WTC11 (cell line): ENCODE data around the gene CENATAC. TPM values are rescaled to one million over a fixed set of nuclear protein-coding genes. Genes with fewer than 3 reads are reported as not detected.

Source experiments
- ATAC-seq: fragments of 200-7000 bp; cut with Tn5 transposase; 2 replicates; pipeline ENCODE4 v1.10.0; 2021; ENCODE audit warnings: mild to moderate bottlenecking, moderate library complexity
- CTCF ChIA-PET: fragments of 300-600 bp; sonication (Branson Sonifier 250); formaldehyde crosslinking; loops from one replicate; lab custom pipeline; 2021; ENCODE audit warnings: antibody characterized with exemption; lab: Charles Lee
- POLR2A ChIA-PET: fragments of 350-600 bp; sonication (Branson Sonifier 250); formaldehyde crosslinking; loops from one replicate; lab custom pipeline; 2021; ENCODE audit warnings: antibody characterized with exemption; lab: Charles Lee
- DNase-seq: peaks from one replicate; pipeline ENCODE4 v3.0.0; 2021; ENCODE audit warnings: low spot score
- H3K27ac Mint-ChIP-seq: 2 replicates; pipeline ENCODE4 v1.8.0; 2021; ENCODE audit warnings: mixed read lengths
- H3K27me3 Mint-ChIP-seq: 2 replicates; pipeline ENCODE4 v1.8.0; 2021; ENCODE audit warnings: low read depth, mild to moderate bottlenecking, moderate library complexity, mixed read lengths
- H3K36me3 Mint-ChIP-seq: 2 replicates; pipeline ENCODE4 v1.8.0; 2021; ENCODE audit warnings: mixed read lengths
- H3K4me1 Mint-ChIP-seq: 2 replicates; pipeline ENCODE4 v1.8.0; 2022; ENCODE audit warnings: mixed read lengths
- H3K4me3 Mint-ChIP-seq: 2 replicates; pipeline ENCODE4 v1.8.0; 2021; ENCODE audit warnings: mild to moderate bottlenecking, moderate library complexity, mixed read lengths
- H3K9me3 Mint-ChIP-seq: 2 replicates; pipeline ENCODE4 v1.8.0; 2021; ENCODE audit warnings: mixed read lengths
- JAZF1 ChIP-seq: fragments of 250-450 bp; sonication (Bioruptor Pico); IDR thresholded peaks from 2 replicates; pipeline ENCODE4 v1.9.0; 2021; ENCODE audit warnings: moderate library complexity, mild to moderate bottlenecking, inconsistent platforms
- MXD4 ChIP-seq: fragments of 250-450 bp; sonication (Bioruptor Pico); IDR thresholded peaks from 2 replicates; pipeline ENCODE4 v1.8.0; 2021; ENCODE audit warnings: mild to moderate bottlenecking, moderate library complexity, borderline replicate concordance
- SOX15 ChIP-seq: fragments of 250-450 bp; sonication (Bioruptor Pico); IDR thresholded peaks from 2 replicates; pipeline ENCODE4 v1.9.0; 2021; ENCODE audit warnings: mild to moderate bottlenecking
- total RNA-seq: library from RNA; stranded (reverse); gene quantifications from 3 replicates; pipeline ENCODE4 v1.2.3, GENCODE V29; 2021
- TF ChIP-seq, protein P1 (sequence below): sonication (generic); formaldehyde crosslinking; IDR thresholded peaks from 2 replicates; pipeline ENCODE4 v1.8.1; 2023; ENCODE audit warnings: mild to moderate bottlenecking, missing genetic modification reagents, moderate library complexity
- TF ChIP-seq, protein P2 (sequence below): fragments of 250-450 bp; sonication (Bioruptor Pico); IDR thresholded peaks from 2 replicates; pipeline ENCODE4 v1.9.0; 2021; ENCODE audit warnings: mild to moderate bottlenecking
- TF ChIP-seq, protein P3 (sequence below): sonication (generic); formaldehyde crosslinking; IDR thresholded peaks from 2 replicates; pipeline ENCODE4 v1.8.0; 2022; ENCODE audit warnings: mild to moderate bottlenecking, missing genetic modification reagents
- TF ChIP-seq, protein P4 (sequence below): fragments of 250-450 bp; sonication (Bioruptor Pico); IDR thresholded peaks from 2 replicates; pipeline ENCODE4 v1.9.0; 2021; ENCODE audit warnings: moderate library complexity, mild to moderate bottlenecking, inconsistent platforms, borderline replicate concordance
- TF ChIP-seq, protein P5 (sequence below): fragments of 250-450 bp; sonication (Bioruptor Pico); IDR thresholded peaks from 2 replicates; pipeline ENCODE4 v2.1.2; 2022; ENCODE audit warnings: mild to moderate bottlenecking, moderate library complexity
- TF ChIP-seq, protein P6 (sequence below): sonication (generic); formaldehyde crosslinking; IDR thresholded peaks from 2 replicates; pipeline ENCODE4 v1.8.1; 2022; ENCODE audit warnings: mild to moderate bottlenecking, missing genetic modification reagents, moderate library complexity, borderline replicate concordance
- TF ChIP-seq, protein P7 (sequence below): sonication (generic); formaldehyde crosslinking; IDR thresholded peaks from 2 replicates; pipeline ENCODE4 v1.8.0; 2023; ENCODE audit warnings: mild to moderate bottlenecking, missing genetic modification reagents
- TF ChIP-seq, protein P8 (sequence below): sonication (generic); formaldehyde crosslinking; IDR thresholded peaks from 2 replicates; pipeline ENCODE4 v1.8.1; 2022; ENCODE audit warnings: missing genetic modification reagents, borderline replicate concordance
- TF ChIP-seq, protein P9 (sequence below): sonication (generic); formaldehyde crosslinking; IDR thresholded peaks from 2 replicates; pipeline ENCODE4 v1.8.1; 2023; ENCODE audit warnings: mild to moderate bottlenecking, missing genetic modification reagents

The CENATAC gene
- total RNA-seq, 1 experiment from 2014 or later: 41.7 TPM

DNA sequence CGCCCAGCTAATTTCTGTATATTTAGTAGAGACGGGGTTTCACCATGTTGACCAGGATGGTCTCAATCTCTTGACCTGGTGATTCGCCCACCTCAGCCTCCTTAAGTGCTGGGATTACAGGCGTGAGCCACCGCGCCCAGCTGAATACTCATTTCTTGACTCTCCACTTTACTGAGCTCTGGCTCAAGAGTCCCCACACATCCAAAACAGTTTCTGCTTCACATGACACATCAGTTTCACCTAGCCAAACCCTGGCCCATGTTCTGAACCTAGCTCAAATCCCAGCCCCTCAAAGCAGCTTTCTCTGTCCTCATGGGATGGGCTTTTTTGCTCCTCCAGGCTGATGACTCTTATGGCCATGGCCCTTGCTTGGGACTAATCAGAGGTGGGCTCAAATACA, 49.3 kb downstream of the CENATAC start:
- no peaks in the 10 kb centered on the region for H3K27me3 Mint-ChIP-seq
- H3K36me3 Mint-ChIP-seq: peaks cover 61% of the 10 kb centered on the region
- POLR2A ChIA-PET: interaction anchor here (2.1 kb wide), 1 partner anchor 9 kb away, joined by 8 read pairs; no protein-coding TSS in a partner anchor
- no peak overlapping the region for H3K27ac Mint-ChIP-seq
- H3K4me3 Mint-ChIP-seq: no peak overlapping the region
- ATAC-seq (no peak), DNase-seq (no peak)
- TF ChIP-seq, protein P1, sequence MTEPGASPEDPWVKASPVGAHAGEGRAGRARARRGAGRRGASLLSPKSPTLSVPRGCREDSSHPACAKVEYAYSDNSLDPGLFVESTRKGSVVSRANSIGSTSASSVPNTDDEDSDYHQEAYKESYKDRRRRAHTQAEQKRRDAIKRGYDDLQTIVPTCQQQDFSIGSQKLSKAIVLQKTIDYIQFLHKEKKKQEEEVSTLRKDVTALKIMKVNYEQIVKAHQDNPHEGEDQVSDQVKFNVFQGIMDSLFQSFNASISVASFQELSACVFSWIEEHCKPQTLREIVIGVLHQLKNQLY (CRISPR knock-in tag): no peak
- CTCF ChIA-PET: interaction anchor here (0.7 to 0.9 kb wide), 2 partner anchors 16 to 20 kb away, joined by 3 to 5 read pairs; partner anchors contain the start of gene VPS11
- H3K4me1 Mint-ChIP-seq: peaks cover 7% of the 10 kb centered on the region
- no peaks in the 10 kb centered on the region for H3K9me3 Mint-ChIP-seq

DNA sequence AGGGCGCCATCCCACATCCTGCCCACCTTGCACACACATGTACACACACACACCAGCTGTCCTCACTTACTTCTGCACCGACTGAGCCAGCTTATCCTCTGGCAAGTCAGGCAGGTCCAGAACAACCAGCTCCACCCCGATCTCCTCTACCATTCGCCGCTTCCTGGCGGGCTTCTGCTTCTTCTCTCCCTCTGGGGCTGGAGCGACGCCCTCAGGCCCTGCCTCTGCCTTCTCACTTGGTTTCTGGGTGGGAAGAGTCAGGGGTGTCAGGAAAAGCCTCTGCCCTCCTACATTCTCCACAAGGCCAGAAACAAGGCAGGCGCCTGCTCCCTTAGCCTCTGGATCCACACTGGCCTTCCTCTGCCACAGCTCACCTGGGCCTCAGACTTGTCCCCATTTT, 50.7 kb downstream of the CENATAC start:
- no peak overlapping the region for H3K4me3 Mint-ChIP-seq

DNA sequence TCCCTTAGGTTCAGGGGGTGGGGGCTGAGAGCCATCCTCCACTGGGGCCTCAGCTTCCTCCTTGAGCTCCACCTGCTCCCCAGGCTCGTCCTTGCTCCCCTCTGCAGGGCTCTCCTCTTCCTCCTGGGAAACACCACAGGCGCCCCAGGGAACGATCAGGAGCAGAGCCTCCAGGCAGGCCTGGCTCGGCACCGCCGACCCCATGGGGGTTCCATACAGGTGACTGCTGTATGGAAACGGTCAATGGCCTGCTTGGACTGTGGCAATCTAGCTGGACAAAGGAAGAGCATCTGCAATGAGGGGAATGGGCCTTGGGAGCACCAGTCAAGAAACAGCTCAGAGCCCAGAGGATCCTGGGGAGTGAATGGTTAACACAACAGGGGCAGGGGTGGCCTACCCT, 51.1 kb downstream of the CENATAC start:
- H3K9me3 Mint-ChIP-seq: no peaks in the 10 kb centered on the region
- no peak for ATAC-seq
- peaks cover 80% of the 10 kb centered on the region for H3K36me3 Mint-ChIP-seq
- no peaks in the 10 kb centered on the region for H3K27me3 Mint-ChIP-seq
- H3K4me1 Mint-ChIP-seq: peaks cover 7% of the 10 kb centered on the region
- no peak overlapping the region for H3K4me3 Mint-ChIP-seq
- ChIA-PET POLR2A (no interaction called here), CTCF (interaction anchor here (0.6 kb wide), 1 partner anchor 94 kb away, joined by 3 read pairs; no protein-coding TSS in a partner anchor)
- DNase-seq: no peak
- no peak overlapping the region for H3K27ac Mint-ChIP-seq
- TF ChIP-seq SOX15 (CRISPR knock-in tag) (no peak), JAZF1 (CRISPR knock-in tag) (no peak)
- TF ChIP-seq, protein P2, sequence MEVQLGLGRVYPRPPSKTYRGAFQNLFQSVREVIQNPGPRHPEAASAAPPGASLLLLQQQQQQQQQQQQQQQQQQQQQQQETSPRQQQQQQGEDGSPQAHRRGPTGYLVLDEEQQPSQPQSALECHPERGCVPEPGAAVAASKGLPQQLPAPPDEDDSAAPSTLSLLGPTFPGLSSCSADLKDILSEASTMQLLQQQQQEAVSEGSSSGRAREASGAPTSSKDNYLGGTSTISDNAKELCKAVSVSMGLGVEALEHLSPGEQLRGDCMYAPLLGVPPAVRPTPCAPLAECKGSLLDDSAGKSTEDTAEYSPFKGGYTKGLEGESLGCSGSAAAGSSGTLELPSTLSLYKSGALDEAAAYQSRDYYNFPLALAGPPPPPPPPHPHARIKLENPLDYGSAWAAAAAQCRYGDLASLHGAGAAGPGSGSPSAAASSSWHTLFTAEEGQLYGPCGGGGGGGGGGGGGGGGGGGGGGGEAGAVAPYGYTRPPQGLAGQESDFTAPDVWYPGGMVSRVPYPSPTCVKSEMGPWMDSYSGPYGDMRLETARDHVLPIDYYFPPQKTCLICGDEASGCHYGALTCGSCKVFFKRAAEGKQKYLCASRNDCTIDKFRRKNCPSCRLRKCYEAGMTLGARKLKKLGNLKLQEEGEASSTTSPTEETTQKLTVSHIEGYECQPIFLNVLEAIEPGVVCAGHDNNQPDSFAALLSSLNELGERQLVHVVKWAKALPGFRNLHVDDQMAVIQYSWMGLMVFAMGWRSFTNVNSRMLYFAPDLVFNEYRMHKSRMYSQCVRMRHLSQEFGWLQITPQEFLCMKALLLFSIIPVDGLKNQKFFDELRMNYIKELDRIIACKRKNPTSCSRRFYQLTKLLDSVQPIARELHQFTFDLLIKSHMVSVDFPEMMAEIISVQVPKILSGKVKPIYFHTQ (CRISPR knock-in tag): no peak
- TF ChIP-seq, protein P3, sequence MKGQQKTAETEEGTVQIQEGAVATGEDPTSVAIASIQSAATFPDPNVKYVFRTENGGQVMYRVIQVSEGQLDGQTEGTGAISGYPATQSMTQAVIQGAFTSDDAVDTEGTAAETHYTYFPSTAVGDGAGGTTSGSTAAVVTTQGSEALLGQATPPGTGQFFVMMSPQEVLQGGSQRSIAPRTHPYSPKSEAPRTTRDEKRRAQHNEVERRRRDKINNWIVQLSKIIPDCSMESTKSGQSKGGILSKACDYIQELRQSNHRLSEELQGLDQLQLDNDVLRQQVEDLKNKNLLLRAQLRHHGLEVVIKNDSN: no peak
- TF ChIP-seq, protein P4, sequence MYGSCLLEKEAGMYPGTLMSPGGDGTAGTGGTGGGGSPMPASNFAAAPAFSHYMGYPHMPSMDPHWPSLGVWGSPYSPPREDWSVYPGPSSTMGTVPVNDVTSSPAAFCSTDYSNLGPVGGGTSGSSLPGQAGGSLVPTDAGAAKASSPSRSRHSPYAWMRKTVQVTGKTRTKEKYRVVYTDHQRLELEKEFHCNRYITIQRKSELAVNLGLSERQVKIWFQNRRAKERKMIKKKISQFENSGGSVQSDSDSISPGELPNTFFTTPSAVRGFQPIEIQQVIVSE (CRISPR knock-in tag): no peak

More for the DNA sequence above, 50.7 kb downstream of the CENATAC start:
- Mint-ChIP-seq H3K9me3 (no peaks in the 10 kb centered on the region), H3K4me1 (peaks cover 7% of the 10 kb centered on the region), H3K27ac (no peak overlapping the region), H3K36me3 (peaks cover 76% of the 10 kb centered on the region), H3K27me3 (no peaks in the 10 kb centered on the region)
- TF ChIP-seq MXD4 (CRISPR knock-in tag): no peak
- TF ChIP-seq, protein P5, sequence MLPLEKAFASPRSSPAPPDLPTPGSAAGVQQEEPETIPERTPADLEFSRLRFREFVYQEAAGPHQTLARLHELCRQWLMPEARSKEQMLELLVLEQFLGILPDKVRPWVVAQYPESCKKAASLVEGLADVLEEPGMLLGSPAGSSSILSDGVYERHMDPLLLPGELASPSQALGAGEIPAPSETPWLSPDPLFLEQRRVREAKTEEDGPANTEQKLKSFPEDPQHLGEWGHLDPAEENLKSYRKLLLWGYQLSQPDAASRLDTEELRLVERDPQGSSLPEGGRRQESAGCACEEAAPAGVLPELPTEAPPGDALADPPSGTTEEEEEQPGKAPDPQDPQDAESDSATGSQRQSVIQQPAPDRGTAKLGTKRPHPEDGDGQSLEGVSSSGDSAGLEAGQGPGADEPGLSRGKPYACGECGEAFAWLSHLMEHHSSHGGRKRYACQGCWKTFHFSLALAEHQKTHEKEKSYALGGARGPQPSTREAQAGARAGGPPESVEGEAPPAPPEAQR (CRISPR knock-in tag): no peak
- TF ChIP-seq, protein P6, sequence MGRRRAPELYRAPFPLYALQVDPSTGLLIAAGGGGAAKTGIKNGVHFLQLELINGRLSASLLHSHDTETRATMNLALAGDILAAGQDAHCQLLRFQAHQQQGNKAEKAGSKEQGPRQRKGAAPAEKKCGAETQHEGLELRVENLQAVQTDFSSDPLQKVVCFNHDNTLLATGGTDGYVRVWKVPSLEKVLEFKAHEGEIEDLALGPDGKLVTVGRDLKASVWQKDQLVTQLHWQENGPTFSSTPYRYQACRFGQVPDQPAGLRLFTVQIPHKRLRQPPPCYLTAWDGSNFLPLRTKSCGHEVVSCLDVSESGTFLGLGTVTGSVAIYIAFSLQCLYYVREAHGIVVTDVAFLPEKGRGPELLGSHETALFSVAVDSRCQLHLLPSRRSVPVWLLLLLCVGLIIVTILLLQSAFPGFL: no peak
- TF ChIP-seq, protein P7, sequence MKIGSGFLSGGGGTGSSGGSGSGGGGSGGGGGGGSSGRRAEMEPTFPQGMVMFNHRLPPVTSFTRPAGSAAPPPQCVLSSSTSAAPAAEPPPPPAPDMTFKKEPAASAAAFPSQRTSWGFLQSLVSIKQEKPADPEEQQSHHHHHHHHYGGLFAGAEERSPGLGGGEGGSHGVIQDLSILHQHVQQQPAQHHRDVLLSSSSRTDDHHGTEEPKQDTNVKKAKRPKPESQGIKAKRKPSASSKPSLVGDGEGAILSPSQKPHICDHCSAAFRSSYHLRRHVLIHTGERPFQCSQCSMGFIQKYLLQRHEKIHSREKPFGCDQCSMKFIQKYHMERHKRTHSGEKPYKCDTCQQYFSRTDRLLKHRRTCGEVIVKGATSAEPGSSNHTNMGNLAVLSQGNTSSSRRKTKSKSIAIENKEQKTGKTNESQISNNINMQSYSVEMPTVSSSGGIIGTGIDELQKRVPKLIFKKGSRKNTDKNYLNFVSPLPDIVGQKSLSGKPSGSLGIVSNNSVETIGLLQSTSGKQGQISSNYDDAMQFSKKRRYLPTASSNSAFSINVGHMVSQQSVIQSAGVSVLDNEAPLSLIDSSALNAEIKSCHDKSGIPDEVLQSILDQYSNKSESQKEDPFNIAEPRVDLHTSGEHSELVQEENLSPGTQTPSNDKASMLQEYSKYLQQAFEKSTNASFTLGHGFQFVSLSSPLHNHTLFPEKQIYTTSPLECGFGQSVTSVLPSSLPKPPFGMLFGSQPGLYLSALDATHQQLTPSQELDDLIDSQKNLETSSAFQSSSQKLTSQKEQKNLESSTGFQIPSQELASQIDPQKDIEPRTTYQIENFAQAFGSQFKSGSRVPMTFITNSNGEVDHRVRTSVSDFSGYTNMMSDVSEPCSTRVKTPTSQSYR (CRISPR knock-in tag): no peak
- TF ChIP-seq, protein P8, sequence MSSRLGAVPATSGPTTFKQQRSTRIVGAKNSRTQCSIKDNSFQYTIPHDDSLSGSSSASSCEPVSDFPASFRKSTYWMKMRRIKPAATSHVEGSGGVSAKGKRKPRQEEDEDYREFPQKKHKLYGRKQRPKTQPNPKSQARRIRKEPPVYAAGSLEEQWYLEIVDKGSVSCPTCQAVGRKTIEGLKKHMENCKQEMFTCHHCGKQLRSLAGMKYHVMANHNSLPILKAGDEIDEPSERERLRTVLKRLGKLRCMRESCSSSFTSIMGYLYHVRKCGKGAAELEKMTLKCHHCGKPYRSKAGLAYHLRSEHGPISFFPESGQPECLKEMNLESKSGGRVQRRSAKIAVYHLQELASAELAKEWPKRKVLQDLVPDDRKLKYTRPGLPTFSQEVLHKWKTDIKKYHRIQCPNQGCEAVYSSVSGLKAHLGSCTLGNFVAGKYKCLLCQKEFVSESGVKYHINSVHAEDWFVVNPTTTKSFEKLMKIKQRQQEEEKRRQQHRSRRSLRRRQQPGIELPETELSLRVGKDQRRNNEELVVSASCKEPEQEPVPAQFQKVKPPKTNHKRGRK (CRISPR knock-in tag): no peak
- TF ChIP-seq, protein P9, sequence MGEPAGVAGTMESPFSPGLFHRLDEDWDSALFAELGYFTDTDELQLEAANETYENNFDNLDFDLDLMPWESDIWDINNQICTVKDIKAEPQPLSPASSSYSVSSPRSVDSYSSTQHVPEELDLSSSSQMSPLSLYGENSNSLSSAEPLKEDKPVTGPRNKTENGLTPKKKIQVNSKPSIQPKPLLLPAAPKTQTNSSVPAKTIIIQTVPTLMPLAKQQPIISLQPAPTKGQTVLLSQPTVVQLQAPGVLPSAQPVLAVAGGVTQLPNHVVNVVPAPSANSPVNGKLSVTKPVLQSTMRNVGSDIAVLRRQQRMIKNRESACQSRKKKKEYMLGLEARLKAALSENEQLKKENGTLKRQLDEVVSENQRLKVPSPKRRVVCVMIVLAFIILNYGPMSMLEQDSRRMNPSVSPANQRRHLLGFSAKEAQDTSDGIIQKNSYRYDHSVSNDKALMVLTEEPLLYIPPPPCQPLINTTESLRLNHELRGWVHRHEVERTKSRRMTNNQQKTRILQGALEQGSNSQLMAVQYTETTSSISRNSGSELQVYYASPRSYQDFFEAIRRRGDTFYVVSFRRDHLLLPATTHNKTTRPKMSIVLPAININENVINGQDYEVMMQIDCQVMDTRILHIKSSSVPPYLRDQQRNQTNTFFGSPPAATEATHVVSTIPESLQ (CRISPR knock-in tag): no peak
- DNase-seq (no peak), ATAC-seq (no peak)
- ChIA-PET POLR2A (no interaction called here), CTCF (interaction anchor here (0.6 kb wide), 1 partner anchor 95 kb away, joined by 3 read pairs; no protein-coding TSS in a partner anchor)
